GM21447 (cell line): ENCODE results near the gene DSCAM.

Experiments
- ATAC-seq: cut with Tn5 transposase; IDR thresholded peaks from one replicate; pipeline ENCODE4 v1.9.1; 2021; ENCODE audit not compliant: unreplicated experiment

DSCAM gene

GRCh38 chr21:40402884-40403582 is 443.9 kb downstream of the DSCAM start:
- ATAC-seq: no peak

- ATAC-seq: no peak
These were observed 451.2 kb downstream of the DSCAM start for GRCh38 chr21:40395732-40396131.

DNA sequence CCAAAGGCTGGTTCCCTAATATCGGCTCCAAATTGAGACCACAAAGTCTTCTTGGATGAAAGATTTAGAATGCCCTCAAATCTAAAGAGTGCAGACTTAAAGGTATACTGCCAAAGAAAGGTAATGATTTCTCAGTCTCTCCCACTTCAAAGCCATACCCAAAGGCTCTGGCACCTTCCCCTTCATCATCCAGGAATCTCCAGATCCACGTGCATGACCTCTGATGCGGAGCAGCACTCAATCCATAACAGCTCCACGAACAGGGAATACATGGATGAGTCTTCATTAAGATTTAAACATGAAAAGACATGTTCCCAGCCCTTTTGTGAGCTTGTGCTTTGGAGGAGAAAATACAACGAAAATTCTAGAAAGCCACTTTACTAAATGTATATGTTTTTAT is 453.9 kb downstream of the DSCAM start:
- no peak for ATAC-seq

DNA sequence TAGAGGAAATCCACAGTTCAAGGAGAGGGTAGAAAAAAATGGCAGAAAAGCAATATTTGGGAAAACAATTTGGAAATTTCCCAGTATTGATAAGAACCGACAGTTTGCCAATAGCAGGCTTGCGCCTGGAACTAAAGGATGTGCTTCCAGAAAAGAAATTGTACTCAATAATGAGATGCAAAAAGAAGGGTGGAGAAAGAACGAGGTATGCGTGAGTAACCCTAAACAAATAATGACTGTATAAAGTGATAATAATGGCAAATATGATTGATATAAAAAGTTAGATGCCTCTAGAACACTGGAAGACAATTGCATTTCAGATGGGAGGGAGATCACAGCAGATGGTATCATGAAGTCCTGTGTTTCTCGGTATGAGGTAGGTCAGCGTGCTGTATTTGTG is 458.9 kb downstream of the DSCAM start:
- ATAC-seq: no peak

DNA sequence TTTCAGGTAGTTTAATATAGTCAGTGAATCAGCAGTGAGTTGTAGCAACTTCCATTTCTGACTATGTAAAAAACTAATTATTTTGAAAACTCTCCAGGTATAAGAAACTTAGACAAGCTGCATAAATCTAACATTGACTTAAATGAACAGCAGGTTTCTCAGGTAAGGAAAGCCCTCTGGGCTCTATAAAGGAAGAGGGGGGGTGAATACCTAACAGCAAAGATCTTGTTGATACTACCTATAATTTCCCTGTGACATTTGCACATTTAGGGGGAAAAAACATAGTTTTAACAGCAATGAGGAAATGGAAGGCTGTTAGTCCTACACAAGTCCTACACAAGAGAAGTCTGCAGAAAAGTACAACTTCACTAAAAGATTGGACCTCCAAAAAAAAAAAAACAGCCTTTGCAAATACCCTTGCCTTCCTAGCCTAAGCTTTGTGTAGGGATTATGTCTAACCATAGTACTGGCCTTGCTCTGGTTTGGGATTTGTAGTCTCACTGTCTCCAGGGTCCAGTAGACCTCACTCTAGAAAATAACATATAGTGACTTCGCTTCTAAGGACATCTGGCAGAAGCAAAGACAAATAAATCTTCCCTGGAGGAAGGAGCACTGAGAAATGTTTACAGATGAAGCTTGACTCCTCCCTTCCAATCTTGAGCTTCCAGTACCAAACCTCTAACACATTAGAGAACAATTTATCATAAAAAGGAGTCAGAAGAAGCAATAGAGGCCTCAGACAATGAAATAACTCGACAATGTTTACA is 459.8 kb downstream of the DSCAM start:
- ATAC-seq: no peak

- ATAC-seq: no peak
These were observed 460.6 kb downstream of the DSCAM start for GRCh38 chr21:40386294-40386911.

- no peak for ATAC-seq
These were observed 461.1 kb downstream of the DSCAM start for GRCh38 chr21:40385883-40386282.

DNA sequence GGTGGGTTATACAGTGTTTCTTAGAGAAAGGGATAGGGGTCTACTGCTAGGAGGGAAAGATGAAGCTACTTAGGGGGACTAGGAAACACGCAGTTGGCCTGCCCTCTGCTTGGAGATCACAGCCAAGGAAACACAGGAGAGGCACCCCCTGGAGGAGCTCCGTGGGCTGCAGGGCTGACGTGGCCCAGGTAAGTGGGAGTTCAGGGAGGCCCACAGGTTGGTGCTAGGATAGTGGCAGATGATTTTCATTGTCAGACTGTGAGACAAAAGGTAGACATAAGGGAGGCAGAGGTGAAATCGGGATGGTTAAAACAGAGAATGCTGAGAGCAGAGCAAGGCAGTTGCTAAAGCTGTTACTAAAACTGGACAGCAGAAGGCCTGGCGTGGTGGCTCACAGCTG is 463.0 kb downstream of the DSCAM start:
- no peak for ATAC-seq

- no peak for ATAC-seq
These were observed 465.8 kb downstream of the DSCAM start for GRCh38 chr21:40381111-40381510.

DNA sequence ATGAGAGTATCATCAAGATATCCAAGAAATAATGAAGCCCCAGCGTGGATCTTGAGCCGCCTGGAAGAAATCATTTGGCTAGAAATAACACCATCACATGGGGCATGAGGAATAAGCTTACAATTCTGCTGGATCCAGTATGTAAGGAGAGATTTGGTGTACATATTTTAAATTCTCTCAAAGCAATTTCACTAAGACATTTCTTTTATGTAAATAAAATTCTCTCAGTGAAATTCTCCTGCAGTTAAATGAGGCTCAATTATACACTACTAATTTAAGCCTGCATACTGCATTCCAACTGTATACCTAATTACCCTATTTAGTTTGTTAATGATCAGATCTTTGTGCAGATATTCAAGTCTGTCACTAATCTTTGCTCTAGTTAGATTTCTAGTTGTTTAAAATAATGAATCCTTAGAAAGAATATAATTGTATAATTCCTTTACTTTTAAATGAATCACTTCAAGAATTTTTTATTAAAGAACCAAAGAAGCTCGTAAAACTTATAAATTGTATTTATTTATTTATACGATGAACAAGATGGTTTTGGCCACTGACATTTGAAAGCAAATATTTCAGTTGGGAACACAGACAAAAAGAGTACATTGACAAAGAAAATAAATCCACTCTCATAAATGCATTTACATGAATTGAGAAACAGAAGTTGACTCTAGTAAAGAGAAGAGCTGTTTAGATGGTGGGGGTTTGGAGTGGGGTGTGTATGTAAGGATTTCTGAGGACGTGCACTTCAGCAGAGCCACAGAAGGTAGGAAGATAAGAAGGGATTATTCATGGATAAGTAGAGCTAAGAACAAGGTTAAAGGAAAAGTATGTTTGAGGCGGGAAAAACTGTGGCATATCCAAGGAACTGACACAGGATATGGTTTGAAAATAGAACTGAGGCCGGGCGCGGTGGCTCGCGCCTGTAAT is 466.8 kb downstream of the DSCAM start:
- ATAC-seq: no peak

DNA sequence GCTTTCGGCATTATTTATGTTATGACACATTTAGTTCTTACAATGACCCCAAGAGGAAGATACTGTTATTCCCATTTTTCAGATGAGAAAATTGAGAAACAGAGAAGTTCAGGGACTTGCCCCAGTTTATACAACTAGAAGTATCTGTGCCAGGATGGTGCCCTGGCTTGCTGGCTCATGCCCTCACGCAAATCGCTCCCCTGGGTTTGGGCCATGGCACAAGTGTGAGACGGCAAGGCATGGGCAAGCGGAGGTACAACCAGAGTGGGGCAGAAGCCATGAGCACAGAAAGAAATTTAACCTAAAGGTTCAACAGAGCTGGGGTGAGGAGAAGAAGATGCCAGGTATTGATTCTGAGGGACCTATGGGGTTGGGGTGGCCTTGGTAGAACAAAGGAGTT is 469.8 kb downstream of the DSCAM start:
- no peak for ATAC-seq

GRCh38 chr21:40373761-40374160 is 473.2 kb downstream of the DSCAM start:
- ATAC-seq: no peak

DNA sequence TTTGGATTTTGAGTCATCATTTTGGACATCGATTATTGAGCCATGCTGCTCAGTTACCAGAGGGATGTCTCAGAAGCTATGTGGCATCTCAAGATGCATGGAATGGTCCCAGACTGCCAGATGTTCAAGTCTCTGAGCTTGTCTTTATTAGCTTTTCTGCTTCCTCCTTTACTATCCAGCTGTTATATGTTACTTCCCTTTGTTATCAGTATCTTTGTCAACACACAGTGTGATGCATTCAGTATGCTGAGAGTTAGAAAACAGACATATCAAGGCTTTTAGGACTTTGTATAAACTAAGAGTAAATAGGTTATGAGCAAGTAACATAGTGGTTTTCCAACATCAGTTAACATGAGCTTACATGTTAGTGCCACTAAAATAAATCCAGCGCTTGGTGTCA is 474.5 kb downstream of the DSCAM start:
- no peak for ATAC-seq

- no peak for ATAC-seq
These were observed 475.6 kb downstream of the DSCAM start for GRCh38 chr21:40371329-40371728.

GRCh38 chr21:40356644-40357043 is 490.3 kb downstream of the DSCAM start:
- no peak for ATAC-seq

DNA sequence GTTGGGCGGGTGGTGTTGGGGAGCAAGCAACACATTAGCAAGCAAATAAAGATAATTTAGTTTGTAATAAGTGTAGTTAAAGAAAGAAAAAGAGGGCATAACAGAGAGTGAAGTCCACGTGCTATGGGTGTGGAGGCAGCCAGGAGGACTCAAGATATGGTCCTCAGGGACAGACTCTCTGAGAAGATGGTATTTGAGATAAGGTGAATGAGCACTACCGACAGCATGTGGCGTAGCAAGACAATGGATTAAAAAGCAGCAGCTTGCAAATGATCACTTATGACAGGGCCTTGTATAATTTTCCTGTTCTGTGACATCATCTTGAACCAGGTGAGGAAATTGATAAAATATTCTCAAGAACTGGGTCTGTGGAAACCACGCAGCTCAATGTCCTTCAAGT is 491.9 kb downstream of the DSCAM start:
- ATAC-seq: no peak

GRCh38 chr21:40351006-40351405 is 496.0 kb downstream of the DSCAM start:
- ATAC-seq: no peak

DNA sequence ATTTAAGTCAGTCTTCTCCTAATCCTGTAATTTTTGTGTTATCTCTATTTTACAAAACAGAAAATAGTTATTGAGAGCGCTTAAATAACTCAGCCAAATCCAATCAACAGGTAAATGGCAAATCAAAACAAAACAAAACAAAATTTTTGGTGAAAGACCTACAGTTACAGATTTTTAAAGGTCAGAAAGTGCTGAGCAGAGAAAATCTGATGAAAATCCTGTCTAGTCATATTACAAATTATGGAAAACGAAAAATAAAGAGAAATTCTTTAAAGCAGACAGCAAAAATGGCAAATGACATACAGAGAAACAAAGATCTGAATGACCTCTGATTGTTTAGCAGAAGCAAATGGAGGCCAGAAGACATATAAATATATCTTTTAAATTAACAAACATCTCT is 497.4 kb downstream of the DSCAM start:
- no peak for ATAC-seq

DNA sequence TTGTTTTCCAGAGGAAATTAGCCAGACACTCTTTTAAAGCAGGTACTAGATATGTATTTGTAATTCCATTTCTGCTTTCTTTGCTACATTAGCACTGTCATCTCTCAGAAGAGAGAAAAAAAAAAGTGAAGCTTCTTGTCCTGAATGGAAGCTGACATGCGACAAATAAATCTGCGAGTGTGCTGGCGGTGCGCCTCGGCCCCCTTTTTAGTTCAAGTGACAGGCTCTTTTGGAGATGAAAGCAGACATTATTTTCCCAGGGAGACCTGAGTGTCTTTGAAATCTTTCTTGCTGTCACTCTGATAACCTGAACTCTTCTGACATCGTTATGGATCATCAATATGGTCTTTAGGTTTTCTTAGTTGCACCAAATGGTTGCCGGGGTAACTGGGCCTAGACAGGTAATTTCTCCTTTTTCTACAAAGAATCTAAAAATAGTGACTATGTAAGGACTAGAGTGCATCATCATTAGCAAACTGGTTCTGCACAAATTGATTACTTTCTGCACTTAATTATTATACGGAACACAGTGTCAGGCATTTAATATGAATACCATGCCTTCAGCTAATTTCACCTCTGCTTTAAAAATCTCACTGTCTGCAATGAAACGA is 501.1 kb downstream of the DSCAM start:
- ATAC-seq: no peak

DNA sequence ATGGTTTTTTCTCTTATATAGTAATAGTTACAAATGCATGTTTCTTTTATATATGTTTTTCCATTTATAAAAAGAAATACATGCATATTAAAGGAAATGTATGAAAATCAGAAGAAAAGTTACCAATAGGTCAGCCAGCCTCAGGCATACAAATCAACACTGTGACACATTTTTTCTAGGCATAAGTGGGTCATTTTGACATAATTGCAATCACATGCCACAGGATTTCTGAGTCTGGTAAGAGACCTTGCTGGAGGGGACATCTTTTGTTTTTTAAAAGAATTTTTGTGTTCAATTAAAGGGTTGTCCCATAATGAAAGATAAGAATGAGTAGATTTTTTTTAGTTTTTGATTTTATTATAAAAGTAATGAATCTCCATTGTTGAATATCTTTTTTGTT is 506.6 kb downstream of the DSCAM start:
- ATAC-seq: no peak

DNA sequence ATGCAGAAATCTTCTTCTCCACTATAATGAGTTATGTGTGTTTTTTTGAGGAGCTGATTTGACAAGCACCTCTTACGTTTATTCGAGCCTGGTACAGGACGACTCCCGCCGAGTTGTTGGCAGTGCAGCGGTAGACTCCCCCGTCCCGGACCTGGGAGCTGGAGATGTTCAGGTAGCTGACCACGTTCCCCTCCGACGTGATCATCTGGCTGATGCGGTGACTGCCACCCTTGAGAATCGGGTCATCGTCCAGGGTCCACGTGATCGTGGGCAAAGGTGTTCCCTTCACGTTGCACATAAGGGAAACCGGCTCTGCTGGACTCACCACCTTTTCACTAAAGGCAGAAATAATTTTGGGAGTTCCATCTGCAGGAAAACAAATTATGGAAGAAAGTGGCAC is 507.9 kb downstream of the DSCAM start:
- ATAC-seq: no peak
